Stimulated activated CD8-positive, alpha-beta memory T cell treated with anti-CD3 and anti-CD28 coated beads, Interleukin-12 subunit alpha, Interleukin-12 subunit beta, amount 100 ng/mL, for 24 hours (primary cell): ENCODE data around the gene BPGM.
"Not testable (repeated sequence)": the region's sequence is repeated elsewhere in the genome, so short reads cannot be mapped to it uniquely, and the experiment has no call there.

Experiments
- DNase-seq: peaks from one replicate; pipeline ENCODE4 v3.0.0-alpha.2; 2020; ENCODE audit errors: extremely low read depth

BPGM gene

DNA sequence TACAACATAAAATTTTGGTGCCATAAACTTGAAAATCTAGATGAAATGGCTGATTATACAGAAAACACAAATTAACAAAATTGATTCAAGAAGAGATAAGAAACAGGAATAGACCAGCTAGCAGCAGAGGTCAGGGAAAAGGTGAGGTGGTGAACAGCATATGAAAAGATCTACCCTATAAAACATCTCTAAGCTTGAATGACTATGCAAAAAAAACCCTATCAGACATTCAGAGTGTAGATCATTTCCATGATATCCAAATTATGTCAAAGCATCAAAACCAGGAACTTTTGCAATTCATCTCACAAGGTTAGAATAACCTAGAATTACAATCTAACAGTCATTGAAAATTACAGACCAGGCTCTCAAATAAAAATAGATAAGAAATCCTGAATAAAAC lies 14.6 kb upstream of the BPGM start:
- DNase-seq, result no peak

GRCh38 chr7:134632937-134633540 lies 13.6 kb upstream of the BPGM start:
- no peak for DNase-seq

DNA sequence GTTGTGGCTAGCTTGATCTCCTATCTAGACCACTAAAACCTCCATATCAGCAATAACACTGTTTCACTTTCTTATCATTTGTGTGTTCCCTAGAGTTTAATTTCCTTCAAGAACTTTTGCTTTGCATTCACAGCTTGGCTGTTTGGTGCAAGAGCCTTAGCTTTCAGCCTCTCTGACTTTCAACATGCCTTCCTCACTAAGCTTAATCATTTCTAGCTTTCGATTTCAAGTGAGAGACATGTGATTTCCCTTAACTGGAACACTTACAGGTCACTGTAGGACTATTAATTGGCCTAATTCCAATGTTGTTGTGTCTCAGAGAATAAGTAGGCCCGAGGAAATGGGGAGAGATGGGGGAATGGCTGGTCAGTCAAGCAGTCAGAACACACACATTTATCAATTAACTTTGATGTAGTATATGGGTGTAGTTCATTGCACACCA lies 10.6 kb upstream of the BPGM start:
- no peak for DNase-seq

DNA sequence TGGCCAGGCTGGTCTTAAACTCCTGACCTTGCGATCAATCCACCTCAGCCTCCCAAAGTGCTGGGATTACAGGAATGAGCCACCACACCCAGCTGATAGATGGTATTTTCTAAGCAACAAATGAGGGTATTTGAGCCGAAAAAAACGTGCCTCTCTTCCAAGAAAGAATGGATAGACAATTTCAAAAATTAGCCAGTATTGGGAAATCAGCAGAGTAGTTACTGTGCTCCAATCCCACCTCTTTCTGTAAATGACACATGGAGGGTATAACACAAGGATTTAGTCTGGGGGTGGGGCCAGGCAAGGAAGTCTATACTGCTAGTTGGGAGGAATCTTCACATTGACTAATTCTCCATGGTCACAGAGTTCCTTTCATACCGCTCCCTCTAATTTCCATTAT lies 9.2 kb upstream of the BPGM start:
- no peak for DNase-seq

GRCh38 chr7:134637934-134638719 lies 8.5 kb upstream of the BPGM start:
- no peak for DNase-seq

DNA sequence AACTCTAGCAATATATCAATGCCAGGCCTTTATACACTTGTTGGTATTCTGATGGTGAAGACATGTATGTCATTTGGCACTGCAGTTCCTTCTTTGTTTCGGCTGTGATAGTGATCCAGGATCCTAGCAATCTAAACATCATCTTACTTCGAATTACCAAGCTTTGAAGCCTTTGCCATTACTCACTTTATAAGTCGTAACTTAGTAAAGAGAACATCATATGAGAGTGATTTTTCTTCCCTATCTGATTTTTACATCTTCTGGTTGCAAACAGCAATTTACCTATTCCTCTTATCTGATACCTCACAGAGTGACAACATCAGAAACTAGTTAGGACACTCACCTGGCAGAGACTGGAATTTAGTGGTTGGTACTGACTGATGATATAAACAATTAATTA lies 7.6 kb upstream of the BPGM start:
- DNase-seq, result no peak

DNA sequence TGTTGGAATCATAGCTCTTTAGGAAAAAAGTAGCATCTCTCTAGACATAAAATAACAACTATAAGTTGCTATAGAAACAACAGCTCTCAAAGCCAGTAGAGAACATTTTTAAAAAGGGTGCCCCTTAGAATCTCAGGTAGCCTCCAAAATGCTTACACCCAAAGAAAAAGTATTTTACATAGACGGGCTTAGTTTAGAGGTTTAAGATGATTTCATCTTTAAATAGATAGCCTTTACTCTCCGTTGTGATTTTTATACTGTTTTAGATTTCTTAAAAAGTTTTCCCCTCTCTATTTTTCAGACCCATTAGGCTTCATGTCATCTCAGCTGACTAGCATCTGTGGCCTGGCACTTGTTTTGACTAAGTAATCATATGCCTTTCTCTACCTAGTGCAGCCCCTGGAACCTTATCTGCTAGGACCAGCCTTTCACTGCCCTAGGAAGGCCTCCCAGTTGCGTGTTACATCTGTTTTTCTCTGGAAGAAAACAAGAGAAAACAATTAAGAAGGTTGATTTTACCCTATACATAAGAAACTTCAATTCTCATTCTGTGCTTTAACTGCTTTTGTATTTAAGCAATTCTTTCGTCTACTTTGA lies 6.9 kb upstream of the BPGM start:
- DNase-seq, result no peak

GRCh38 chr7:134640842-134641715 lies 5.6 kb upstream of the BPGM start:
- DNase-seq, result no peak

DNA sequence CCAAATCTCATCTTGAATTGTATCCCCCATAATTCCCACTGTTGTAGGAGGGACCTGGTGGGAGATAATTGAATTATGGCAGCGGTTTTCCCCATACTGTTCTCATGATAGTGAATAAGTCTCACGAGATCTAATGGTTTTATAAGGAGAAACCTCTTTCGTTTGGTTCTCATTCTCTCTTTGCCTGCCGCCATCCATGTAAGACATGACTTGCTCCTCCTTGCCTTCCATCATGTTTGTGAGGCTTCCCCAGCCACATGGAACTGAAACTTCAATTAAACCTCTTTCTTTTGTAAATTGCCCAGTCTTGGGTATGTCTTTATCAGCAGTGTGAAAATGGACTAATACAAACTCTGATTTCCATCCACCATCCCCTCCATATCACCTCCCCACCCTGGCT lies 4.7 kb upstream of the BPGM start:
- DNase-seq, result not testable (repeated sequence)

DNA sequence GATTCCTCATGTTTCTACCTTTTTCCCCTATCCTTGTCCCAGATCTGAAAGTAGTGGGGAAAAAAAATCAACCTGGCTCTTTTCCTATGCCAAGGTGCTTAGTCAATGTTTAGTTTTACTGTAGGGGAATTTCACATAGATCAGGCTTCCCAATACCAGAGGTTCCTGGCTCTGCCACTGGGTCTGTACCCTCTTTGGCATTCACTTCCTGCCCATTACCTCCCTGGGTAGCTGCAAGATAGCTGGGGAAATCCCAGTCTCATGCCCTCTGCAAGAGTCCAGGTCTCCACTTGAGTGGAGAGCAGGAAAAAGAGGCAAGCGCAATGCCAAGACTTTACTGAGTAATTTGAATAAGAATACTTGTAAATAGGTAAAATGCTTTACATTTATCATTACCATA lies 3.5 kb upstream of the BPGM start:
- no peak for DNase-seq

DNA sequence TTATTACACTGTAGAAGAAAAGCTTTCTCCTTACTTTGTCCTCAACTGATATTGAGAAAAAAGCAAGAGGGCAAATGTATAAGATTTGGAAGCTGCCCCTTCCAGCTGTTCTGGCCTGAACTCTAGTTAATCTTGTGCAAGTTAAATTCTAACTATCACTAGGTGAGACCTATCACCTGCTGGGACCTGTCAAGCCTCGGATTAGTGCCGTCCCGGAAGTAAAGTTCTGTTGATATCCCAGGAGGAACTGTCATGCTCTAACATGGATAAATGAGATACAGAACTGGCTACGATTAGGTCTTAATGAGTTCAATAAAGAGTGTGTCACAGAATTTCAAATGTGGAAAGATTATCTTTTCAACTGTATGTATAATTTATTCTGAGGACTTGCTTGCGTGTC lies 1.2 kb upstream of the BPGM start:
- DNase-seq, result no peak

DNA sequence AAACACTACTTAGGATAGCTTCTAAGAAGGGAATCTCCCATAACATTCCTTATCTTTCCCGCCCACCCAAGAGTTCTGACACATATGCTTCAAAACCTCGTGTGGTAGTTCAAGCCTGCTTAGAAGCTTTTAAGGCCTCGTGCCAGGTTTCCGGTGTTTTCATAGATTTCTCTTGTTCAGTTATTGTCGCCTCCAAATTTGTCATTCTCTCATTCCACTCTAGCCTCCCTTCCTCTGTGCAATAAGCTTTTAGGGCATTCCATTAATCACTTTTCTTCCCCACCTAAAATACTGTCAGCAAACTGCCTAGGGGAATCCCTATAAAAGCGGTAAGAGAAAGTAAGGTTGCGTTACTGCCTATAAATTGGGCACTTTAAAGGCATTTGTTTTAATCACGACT lies 718 bp upstream of the BPGM start:
- DNase-seq, result no peak

- no peak for DNase-seq
Observed at GRCh38 chr7:134648456-134648855, 1.8 kb downstream of the BPGM start.

- DNase-seq, result no peak
Observed at GRCh38 chr7:134649226-134649775, 2.6 kb downstream of the BPGM start.

GRCh38 chr7:134651991-134652390 lies 5.3 kb downstream of the BPGM start:
- no peak for DNase-seq

GRCh38 chr7:134654104-134654775 lies 7.6 kb downstream of the BPGM start:
- DNase-seq, result no peak

GRCh38 chr7:134657526-134657925 lies 10.9 kb downstream of the BPGM start:
- no peak for DNase-seq

DNA sequence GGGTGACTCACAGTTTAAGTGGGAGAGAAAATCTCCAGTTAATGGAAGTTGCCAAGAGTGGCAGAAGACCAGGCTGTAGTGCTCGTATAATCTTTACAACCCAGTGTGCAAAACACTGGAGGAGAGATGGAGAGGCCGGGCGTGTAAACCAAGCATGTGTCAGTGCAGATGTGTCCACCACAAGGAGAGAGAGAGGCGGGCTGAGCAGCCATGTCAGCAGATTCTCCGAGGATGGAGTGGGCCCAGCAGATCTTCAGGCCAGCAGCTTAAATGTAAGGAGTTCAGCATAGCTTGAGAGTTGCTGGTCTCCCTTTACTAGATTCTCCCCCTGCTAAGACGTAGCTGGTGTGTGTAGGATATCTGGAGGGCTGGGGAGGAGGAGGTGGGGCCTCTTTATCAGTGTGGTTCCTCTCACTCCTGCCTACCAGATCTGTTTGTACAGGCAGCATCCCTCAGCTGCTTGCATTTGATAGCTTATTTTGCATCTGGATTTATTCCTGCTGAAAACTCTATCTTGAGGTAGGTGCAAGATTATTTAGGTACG lies 13.7 kb downstream of the BPGM start:
- DNase-seq, result no peak

DNA sequence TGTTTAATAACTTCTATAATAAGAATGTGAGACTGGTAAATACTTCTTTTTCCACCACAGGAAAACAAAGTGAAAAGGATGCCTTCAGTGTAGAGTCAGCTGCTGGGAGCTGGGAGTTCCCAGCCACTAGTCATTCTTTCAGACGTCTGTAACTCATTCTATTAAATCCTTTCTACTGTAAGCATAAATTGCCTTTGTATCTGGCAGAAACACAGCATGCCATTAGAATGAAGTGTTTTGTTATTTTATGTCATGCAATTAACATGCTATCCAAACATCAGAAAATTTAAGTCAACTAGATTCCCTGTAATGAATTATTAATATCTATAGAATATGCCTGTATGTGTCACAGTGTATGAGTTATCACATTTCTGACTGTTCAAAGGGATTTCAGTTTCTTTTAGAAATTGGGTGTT lies 14.3 kb downstream of the BPGM start:
- DNase-seq, result no peak

GRCh38 chr7:134662166-134662870 lies 15.7 kb downstream of the BPGM start:
- DNase-seq, result no peak

DNA sequence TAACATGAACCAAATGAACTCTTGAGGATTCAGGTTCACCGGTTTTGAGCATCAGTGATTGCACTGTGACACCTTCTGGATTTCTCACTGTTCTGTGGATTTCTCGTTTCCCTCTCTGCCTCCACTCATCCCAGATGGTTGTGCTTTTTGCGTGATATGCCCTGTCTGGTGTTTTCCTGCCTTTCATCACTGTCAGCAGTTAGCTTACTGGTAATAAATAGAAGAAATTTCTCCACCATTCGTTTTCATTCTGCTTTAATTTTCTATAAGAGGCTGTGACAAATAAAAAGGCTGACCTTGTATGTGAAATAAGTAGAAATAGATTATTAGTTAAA lies 16.2 kb downstream of the BPGM start:
- no peak for DNase-seq
